Mucosa of rectum (tissue), 2 donors: ENCODE data around the gene RBM20.

Experiments
- H3K27ac ChIP-seq, 2 donors: one replicate each; pipeline ENCODE4 v1.7.0; 2013; ENCODE audit warnings: inconsistent platforms in 2 of 2, low read depth in 2 of 2, low read length in 2 of 2
- H3K27me3 ChIP-seq, 2 donors: one replicate each; pipeline ENCODE4 v1.7.0; 2013; ENCODE audit warnings: low read length in 2 of 2; ENCODE audit not compliant: control insufficient read depth in 2 of 2, insufficient read depth in 2 of 2
- H3K36me3 ChIP-seq, 2 donors: one replicate each; pipeline ENCODE4 v1.7.0; 2013; ENCODE audit warnings: low read length in 2 of 2; ENCODE audit not compliant: control insufficient read depth in 2 of 2, insufficient read depth in 2 of 2
- H3K4me1 ChIP-seq, 2 donors: one replicate each; pipeline ENCODE4 v1.7.0; 2013; ENCODE audit warnings: low read length in 2 of 2, mild to moderate bottlenecking in 1 of 2; ENCODE audit not compliant: control insufficient read depth in 2 of 2, insufficient read depth in 2 of 2
- H3K4me3 ChIP-seq, 2 donors: one replicate each; pipeline ENCODE4 v1.7.0; 2013; ENCODE audit warnings: low read length in 2 of 2
- H3K9ac ChIP-seq, 2 donors: one replicate each; pipeline ENCODE4 v1.7.0; 2013; ENCODE audit warnings: low read length in 2 of 2, low read depth in 1 of 2, mild to moderate bottlenecking in 1 of 2
- H3K9me3 ChIP-seq, 2 donors: one replicate each; pipeline ENCODE4 v1.7.0; 2013; ENCODE audit warnings: low read length in 2 of 2; ENCODE audit not compliant: control insufficient read depth in 2 of 2
- donor health status: healthy.
- donor health status: Normal muscosa, but diverticular disease.

Gene RBM20

DNA sequence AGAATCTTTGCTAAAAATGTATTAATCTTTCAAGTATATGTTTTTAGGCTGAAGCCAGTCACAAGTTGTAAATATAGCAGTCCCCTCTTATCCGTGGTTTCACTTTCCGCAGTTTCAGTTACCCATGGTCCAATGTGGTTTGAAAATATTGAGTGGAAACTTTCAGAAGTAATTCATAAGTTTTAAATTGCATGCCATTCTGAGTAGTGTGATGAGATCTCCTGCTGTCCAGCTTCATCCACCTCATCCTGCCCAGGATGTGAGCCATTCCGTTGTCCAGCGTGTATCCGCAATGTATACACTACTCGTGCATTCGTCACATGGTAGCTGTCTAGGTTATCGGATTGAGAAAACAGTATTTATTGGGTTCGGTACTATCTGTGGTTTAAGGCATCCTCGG, 239.8 kb downstream of the RBM20 start:
- H3K9ac ChIP-seq = no peak overlapping the region
- H3K27ac ChIP-seq = no peak overlapping the region
- H3K4me1 ChIP-seq = peaks cover 6 to 14% of the 10 kb centered on the region in 2 donors
- no peaks in the 10 kb centered on the region for H3K9me3 ChIP-seq
- H3K36me3 ChIP-seq = peaks cover 63 to 86% of the 10 kb centered on the region in 2 donors
- no peaks in the 10 kb centered on the region for H3K27me3 ChIP-seq
- H3K4me3 ChIP-seq = no peak overlapping the region

DNA sequence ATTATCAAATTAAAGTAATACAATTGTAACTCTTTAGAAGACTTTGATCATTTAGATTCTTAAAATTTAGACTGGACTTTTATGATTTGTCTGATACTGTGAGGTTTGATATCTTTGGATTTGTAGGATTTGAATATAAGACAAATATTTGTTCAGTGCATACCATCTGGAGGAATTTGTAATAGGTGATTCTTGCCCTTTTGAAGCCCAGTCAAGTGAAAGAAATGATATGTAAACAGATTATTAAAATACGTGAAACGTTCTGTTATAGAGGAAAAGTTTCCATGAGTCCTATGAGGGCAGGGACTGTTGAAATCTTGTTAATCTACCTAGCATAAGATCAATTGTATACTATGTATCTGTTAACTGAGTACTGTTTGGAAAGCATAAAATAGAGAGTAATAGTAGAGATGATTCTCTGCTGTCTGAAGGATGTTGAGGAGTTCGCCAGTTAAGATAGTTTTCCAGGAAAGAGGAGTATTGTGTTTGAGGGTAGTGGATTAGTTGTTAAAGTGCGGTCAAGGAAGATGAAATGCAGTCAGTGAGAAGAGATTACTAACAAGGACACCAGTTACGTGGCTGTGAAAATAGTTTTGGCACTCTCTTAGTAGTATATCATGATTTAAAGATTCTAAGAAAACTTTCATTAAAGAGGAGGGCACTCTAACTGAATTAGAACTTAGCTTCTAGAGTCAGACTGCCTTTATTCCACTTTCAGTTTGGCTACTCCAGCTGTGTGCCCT, 242.0 kb downstream of the RBM20 start:
- Histone ChIP-seq H3K4me1 (peaks cover 6 to 7% of the 10 kb centered on the region in 2 donors), H3K9ac (no peak overlapping the region), H3K4me3 (no peak overlapping the region), H3K9me3 (no peaks in the 10 kb centered on the region), H3K36me3 (peaks cover 67 to 83% of the 10 kb centered on the region in 2 donors), H3K27ac (no peak overlapping the region), H3K27me3 (no peaks in the 10 kb centered on the region)

DNA sequence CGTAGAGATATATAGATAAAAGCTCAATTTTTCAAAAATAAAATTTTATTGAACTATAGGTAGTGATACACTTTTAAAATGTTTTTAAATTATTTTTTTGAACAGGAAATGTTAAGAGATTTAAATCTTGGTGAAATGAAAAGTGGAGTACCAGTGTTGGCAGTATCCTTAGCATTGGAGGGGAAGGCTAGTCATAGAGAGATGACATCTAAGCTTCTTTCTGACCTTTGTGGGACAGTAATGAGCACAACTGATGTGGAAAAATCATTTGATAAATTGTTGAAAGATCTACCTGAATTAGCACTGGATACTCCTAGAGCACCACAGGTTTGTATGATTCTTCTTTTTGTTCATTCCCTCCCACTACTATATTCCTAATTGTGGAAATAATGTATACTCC, 243.4 kb downstream of the RBM20 start:
- Histone ChIP-seq H3K27ac (no peak overlapping the region), H3K27me3 (no peaks in the 10 kb centered on the region), H3K9me3 (no peaks in the 10 kb centered on the region), H3K36me3 (peaks cover 60 to 83% of the 10 kb centered on the region in 2 donors), H3K4me1 (peaks cover 4 to 6% of the 10 kb centered on the region in 2 donors), H3K4me3 (no peak overlapping the region), H3K9ac (no peak overlapping the region)
